ENCODE results near the gene PCNT.

Gene PCNT

DNA sequence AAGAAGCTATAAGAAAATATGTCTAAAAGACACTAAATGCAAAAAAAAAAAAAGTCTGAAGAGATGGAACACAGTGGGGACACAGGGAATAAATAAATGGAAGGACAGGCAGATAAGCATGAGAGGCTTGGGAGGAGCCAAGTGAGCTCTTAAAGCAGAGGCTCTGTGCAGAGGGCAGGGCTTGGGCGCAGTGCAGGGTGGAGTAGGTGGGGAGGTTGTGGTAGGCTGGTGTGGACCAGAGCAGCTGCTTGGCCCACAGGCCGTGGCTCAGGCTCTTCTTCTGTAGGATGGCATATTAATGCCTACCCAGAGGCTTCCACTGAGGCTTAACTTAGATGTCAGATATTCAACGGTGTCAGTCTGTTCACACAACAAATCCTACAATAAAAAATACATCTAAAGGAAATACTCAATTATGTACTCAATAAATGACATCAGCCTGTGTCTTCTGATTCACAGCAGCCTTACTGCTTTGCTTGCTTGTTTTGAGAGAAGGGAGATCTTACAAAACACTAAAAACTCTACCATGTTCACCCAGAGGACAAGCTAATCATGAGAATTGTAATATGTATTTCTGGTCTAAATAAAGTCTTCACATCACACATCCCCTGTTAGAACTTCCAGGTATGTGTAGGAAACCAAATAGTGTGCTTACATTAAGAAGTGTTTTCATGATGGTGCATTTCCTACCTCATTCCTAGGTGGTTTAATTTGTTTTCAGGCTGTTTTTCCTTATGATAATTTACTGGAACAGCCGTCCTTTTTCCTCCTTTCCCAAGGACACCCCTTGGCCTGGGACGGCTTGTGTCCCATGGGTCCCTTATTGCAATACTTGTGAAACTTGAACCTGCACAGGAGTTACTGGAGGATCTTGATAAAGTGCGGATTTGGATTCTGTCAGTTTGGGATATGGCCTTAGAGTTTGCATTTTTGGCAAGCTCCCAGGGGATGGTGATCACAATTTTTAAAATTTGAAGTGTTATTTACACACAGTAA, 159.6 kb downstream of the PCNT start:
- DNase-seq (ENCODE audit: low read depth): no peak

DNA sequence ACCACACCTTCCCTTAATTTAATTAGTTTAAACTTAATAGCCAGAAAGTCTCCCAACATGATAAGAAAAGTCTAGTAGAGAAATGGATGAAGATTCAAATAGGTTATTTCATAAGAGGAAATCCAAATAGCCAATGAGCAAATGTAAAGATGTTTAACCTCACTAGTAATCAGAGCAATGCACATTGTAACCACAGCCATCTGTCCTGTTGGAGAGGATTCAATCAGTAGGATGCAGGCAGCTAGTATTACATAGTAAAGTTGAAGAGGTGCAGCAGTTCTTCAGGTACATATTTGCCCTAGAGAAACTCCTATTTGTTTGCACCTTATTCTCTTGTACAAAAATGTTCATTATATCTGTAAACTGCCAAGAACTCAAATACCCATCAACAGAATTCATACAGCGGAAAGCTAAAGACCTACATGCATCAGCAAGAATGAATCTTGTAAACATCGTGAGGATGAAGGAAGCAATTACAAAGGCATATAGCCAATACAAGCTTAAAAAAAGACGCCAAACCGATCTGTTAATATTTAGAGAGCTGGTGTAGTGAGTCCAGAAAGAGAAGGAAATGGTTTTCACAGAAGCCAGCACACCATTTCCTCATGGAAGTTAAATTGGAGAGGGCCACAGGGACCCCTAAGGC, 162.6 kb downstream of the PCNT start:
- no peak for DNase-seq (ENCODE audit: low read depth)

DNA sequence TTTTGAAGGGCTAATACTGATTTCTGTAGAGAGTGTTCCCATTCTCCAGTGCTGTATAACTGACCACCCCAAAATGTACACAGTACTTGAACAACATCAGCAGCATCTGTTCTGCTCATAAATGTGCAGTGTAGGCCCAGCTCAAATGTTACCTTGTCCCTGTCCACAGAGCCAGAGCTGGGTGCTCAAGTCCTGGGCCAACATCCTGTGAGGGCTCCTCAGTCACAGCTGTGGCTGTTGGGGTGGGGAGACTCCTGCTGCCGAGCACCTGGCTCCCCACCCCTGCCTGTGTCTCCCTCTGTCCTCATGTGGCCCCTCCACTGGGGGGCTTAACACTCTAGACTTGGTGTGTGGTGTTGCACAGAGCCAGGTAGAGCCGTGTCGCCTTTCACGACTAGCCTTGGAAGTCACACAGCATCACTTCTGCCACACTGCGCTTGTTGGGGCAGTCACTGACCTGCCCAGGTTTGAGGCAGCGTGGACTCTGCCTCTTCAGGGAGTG, 165.3 kb downstream of the PCNT start:
- no peak for DNase-seq (ENCODE audit: low read depth)

DNA sequence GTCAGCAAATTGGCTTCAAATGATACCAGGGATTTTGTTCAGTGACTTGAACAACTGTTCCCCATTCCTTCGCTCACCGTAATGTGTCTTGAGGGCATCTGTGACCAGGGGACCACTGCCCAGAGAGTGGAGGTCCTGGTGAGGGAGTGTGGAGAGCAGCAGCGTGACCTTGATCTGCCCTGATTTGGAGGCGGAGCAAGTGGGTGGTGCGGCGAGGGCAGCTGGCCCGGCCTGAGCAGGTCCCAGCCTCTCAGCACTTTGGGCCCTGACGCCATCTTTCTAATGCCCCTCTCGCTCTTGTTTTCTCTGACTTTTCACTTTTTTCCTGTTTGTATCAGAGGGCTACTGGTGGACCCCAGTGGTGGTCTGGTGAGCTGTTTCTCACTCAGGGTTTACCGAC, 165.8 kb downstream of the PCNT start:
- DNase-seq (ENCODE audit: low read depth): no peak

DNA sequence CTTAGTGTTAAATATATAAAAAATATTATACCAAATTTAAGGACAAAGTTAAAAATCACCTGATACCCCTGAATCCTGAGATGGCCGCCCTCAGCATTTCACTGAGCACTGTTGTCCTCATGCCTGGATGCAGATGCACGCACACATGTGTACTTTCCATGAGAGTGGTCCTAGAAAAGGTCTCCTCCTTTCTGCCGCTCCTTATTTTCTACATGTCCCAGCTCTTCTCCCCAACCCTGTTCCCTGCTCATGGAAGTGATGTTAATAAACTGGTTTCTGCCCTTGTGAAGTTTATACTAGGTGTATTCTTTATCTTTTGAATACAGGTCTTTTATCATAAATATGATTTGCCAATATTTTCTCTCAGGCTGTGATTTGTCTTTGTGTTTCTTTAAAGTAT, 167.6 kb downstream of the PCNT start:
- no peak for DNase-seq (ENCODE audit: low read depth)

DNA sequence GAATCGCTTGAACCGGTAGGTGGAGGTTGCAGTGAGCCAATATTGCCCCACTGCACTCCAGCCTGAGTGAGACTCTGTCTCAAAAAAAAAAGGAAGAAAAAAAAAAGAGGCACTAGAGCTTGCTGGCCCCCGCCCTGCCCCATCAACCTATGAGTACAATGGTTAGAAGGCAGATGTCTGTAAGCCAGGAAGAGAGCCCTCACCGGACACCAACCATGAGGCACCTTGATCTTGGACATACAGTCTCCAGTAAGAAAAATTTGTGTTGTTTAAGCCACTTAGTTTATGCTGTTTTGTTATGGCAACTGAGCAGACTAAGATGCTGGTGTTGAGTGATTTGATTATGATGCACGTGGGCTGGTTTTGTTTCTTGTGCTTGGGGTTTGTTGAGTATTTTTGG, 168.9 kb downstream of the PCNT start:
- DNase-seq (ENCODE audit: low read depth): no peak

DNA sequence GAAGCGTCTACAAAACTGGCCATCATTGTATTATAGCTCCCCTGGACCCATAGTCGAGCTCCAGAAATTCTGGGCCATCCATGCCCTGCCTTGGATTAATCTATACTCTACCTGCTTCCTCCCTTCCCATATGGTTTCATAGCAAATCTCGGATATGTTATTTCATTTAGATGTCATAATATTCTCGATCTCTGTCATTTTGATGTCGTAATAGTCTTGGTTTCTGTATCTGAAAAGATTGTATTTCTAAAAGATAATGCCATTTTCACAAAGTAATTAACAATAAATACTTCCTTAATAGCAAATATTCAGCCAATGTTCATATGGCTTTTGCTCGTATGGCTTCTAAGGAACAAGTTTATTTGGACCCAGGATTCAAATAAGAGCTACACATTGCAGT, 169.9 kb downstream of the PCNT start:
- no peak for DNase-seq (ENCODE audit: low read depth)
